Fibroblast of the aortic adventitia (primary cell): ENCODE measurements around the gene TACC2. TPM values are rescaled to one million over a fixed set of nuclear protein-coding genes. Genes with fewer than 3 reads are reported as not detected.
A peak's percentile ranks its signal among the peaks of the same experiment; 100 is the strongest.
"Not testable (repeated sequence)": the region's sequence is repeated elsewhere in the genome, so short reads cannot be mapped to it uniquely, and the experiment has no call there.

Experiments used
- DNase-seq: peaks from one replicate; pipeline ENCODE4 v3.0.0-alpha.2; 2010; ENCODE audit warnings: low read depth
- H3K4me3 ChIP-seq: 2 replicates; pipeline ENCODE4 v1.5.1; 2011; ENCODE audit warnings: low read depth, mild to moderate bottlenecking, control low read depth, low read length, moderate library complexity
- total RNA-seq: library from RNA; depleted of rRNA; stranded (reverse); fragments of >200 nt; gene quantifications from 2 replicates; pipeline ENCODE4 v1.2.3, GENCODE V29; 2012; ENCODE audit warnings: low replicate concordance
- TF ChIP-seq, protein P1 (sequence below): IDR thresholded peaks from 2 replicates; pipeline ENCODE4 v1.5.1; 2011; ENCODE audit warnings: mild to moderate bottlenecking, low read length, control low read depth, inconsistent platforms; ENCODE audit not compliant: insufficient read depth

TACC2 gene
- total RNA-seq, 1 donor = 9.2 TPM

DNA sequence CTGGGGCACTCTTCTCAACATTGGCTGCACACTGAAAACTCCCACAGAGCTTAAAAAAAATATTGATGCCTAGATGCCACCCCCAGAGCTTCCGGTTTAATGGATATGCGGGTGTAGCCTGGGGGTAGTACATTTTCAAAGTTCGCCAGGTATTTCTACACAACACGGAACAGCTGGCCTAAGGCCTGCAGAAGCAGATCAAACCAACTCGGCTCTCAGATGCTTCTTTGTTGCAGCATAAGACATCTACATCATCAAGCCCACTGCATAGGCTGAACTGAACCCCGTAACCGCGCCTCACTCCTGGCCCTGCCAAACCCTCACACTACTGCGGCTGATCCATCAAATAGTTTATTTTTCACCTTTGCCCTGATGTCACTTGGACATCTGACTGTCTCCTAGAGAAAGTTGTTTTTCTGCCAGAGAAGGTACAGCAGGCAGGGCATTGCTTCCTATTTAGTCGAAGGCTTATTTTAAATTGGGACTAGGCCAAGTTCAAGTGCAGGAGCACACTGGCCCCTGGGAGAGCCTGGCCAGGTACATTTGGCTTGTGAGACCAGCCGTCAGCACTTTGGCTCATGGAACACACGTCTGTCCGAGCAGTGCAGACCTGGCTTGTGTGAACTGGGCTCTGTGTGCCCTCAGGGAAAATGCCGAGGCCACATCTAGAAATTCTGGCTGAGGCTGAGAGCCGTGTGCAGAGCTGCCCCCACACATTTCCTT, 113.3 kb downstream of the TACC2 start:
- no peak for DNase-seq
- TF ChIP-seq, protein P1, sequence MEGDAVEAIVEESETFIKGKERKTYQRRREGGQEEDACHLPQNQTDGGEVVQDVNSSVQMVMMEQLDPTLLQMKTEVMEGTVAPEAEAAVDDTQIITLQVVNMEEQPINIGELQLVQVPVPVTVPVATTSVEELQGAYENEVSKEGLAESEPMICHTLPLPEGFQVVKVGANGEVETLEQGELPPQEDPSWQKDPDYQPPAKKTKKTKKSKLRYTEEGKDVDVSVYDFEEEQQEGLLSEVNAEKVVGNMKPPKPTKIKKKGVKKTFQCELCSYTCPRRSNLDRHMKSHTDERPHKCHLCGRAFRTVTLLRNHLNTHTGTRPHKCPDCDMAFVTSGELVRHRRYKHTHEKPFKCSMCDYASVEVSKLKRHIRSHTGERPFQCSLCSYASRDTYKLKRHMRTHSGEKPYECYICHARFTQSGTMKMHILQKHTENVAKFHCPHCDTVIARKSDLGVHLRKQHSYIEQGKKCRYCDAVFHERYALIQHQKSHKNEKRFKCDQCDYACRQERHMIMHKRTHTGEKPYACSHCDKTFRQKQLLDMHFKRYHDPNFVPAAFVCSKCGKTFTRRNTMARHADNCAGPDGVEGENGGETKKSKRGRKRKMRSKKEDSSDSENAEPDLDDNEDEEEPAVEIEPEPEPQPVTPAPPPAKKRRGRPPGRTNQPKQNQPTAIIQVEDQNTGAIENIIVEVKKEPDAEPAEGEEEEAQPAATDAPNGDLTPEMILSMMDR = no peak
- H3K4me3 ChIP-seq = no peak overlapping the region

DNA sequence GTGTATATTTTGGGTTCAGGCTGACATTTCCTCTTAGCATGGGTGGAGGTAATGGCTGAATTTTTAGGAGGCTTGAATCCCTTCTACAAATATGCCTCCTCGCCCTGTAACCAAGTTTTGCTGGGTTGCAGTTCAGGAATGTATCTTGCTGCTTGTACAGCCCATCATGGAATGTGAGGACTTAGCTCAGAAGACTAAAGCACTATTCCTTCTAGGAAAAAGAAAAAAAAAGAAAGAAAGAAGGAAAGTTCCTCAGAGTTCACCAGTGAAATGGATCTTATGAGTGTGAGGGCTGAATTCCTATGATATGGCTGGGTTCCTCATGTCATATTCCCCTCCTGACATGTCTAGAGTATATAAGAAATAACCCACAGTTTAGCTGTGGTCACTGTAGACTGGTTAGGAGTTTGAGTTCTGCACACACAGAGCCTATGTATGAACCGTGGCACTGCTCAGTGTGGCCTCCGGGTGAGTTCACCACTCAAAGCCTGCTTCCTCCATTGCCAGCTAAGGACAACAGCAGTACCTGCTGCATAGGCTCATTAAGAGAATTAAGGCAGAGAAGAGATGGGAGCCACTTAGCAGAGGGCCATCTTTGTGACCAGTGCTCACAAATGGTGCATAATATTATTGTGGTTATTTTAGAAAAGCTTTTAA, 114.0 kb downstream of the TACC2 start:
- H3K4me3 ChIP-seq = no peak overlapping the region
- no peak for DNase-seq
- TF ChIP-seq, protein P1 = no peak

DNA sequence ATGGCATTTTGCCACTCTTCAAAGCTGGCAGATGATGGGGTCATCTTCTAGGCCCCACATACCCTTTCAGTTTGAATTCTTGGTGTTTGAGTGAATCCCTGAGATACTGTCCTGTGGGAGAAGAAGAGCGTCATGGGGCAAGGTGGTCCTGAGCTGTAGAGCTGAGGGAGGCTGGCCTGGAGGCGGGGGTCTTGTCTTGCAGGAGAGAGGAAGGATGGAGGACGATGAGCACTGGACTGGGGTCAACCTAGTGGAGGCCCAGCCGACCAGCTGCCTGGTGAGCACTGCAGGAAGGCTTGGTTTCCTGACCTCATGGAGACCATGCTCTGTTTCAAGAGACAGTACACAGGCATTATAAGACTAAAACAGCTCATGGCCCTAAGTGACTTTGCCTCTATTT, 114.6 kb downstream of the TACC2 start:
- no peak overlapping the region for H3K4me3 ChIP-seq
- no peak for DNase-seq
- TF ChIP-seq, protein P1 = no peak

DNA sequence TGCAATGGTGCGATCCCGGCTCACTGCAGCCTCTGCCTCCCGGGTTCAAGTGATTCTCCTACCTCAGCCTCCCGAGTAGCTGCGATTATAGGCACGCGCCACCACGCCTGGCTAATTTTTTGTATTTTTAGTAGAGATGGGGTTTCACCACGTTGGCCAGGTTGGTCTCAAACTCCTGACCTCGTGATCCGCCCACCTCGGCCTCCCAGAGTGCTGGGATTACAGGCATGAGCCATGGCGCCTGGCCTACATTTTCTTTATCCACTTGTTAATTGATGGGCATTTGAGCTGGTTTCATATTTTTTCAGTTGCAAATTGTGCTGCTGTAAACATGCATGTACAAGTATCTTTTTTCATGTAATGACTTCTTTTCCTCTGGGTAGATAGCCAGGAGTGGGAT, 119.8 kb downstream of the TACC2 start:
- not testable (repeated sequence) for H3K4me3 ChIP-seq, DNase-seq

DNA sequence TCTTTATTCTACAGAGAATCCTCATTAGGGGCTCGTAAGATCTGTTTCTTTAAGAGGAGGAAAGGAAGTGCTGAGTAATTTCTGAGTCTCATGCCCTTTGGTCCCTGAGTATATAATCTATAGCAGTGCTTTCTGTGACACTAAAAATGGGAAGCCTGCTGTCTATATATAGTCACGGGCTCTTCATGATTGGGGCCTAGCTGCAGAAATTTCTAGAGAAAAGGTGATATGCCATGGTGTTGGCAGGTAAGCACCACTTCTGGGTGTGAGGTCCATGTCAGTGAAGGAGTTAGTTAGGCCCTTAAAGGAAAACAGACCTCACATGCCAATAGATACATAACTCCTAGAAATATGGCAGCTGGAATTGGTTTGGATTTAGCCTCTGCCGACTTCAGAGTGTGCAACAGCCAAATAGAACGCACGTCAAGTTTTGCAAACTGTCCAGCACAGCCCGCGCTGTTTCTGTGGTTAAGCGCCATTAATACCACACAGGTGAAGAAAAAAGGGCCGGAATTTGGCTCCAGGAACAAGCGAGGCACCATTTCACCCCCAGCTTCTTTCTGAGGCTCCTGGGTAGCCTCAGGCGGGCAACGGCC, 123.2 kb downstream of the TACC2 start:
- DNase-seq = no peak
- H3K4me3 ChIP-seq = peak overlapping the region; percentile 80
- TF ChIP-seq, protein P1 = no peak

DNA sequence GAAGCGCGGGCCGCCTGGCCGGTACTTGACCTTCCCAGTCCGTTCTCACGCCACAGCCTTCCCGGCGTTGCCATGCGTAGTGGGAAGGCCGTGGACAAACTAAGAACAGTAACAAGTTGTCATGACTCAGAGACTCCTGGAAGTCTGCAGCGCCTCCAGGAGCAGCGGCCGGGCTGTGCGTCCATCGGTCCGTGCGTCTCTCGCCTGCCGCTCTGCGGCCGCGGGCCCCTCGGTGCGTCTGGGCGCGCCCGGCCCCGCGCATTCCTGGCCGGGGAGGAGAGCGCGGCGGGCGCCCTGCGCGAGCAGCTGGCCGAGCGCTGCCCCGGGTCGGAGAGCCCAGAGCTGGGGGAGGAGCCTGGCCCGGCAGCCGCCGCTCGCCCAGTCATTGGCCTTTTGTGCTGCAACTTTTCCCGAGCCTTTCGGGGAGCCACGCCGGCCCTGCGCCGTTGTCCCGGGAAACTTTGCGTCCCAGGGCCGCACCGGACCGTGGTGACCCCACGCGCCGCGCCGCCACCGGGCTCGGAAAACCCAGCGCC, 123.7 kb downstream of the TACC2 start:
- peak overlapping the region; percentile 80 for H3K4me3 ChIP-seq
- TF ChIP-seq, protein P1 = peak; percentile 50
- peak; percentile 95 for DNase-seq
